CD4-positive, alpha-beta T cell treated with Interleukin-2 at 100 ng/mL for 4 hours (primary cell): Measurements from ENCODE around the gene CEACAM3.

Experiments
- DNase-seq: peaks from one replicate; pipeline ENCODE4 v3.0.0-alpha.2; 2020; ENCODE audit warnings: low spot score

Gene CEACAM3

GRCh38 chr19:41792513-41793413, 3.6 kb upstream of the CEACAM3 start:
- peak; percentile 46 for DNase-seq

DNA sequence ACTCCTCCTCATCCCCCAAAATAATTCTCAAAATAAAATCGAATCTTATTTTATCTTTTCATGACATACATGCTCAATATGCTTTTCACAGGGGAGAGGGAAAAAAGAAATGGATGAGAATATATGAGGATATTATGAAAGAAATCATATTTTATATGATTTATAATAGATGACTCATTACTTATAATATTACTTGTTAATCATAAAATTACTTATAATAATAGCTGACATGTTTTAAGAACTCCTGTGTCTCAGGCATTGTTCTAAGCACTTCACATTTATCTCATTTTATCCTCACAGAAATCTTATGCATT, 3.0 kb upstream of the CEACAM3 start:
- DNase-seq = no peak

GRCh38 chr19:41795031-41795461, 1.3 kb upstream of the CEACAM3 start:
- DNase-seq = peak; percentile 76

DNA sequence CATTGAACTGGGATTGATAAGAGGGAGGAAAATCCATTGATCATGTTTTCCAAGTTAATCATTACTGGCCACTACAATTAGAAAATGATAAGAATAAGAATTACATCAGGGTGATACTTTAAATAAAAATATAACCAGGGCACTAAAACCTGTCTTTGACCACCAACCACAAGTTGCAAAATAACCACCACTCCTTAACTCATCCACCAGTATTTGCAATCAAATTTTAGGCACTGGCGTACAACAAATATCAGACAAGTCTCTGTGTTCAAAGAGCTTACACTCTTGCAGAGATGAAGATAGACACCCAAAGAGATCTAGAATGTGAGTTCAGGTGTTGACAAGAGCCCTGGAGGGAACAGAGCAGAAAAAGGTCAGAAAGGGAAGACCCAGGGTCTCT, 514 bp downstream of the CEACAM3 start:
- DNase-seq = no peak

DNA sequence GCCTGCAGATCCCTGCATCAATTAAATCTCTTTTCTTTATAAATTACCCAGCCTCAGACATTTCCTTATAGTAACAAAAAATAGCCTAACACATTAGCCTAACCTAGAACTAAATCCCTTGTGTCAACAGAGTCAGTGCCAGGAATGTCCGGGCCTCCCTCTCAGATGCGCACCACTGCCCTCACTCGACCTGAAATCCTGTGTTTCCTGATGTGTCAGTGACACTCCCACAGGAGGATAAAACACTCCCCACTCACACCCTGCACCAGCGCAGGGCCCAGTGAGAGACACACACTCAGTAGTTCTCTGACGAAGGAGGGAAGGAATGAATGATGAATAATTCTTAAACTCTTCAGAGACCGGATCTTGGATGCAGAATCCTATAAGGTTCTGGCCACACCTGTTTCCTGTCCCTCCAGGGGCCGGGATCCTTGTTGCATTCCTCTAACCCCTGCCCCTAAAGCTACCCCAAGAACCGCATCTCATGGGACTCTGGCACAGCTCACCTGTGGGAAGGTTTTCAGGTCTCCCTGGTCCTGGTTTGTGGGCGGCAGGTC, 3.1 kb downstream of the CEACAM3 start:
- DNase-seq = no peak

DNA sequence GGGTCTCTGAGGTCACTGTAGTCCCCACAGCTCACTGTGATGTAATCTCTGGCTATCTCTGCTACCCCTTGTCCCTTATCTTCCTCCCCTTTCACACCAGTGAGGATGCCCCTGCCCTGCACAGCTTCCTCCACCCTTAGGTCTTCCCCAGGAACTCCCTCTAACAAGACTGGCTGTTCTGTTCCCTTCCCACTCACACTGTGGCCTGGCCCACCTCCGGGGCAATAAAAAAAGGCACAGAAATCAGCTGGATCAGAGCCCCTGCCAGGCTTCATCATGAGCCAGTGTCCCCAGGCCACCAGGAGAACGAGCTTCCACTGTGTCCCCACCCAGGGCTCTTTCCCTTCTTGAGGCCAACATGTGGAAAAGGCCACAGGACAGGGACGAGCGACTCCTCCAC, 4.6 kb downstream of the CEACAM3 start:
- no peak for DNase-seq

- no peak for DNase-seq
These were observed 5.4 kb downstream of the CEACAM3 start for GRCh38 chr19:41801792-41802211.

- no peak for DNase-seq
These were observed 6.4 kb downstream of the CEACAM3 start for GRCh38 chr19:41802770-41803169.

DNA sequence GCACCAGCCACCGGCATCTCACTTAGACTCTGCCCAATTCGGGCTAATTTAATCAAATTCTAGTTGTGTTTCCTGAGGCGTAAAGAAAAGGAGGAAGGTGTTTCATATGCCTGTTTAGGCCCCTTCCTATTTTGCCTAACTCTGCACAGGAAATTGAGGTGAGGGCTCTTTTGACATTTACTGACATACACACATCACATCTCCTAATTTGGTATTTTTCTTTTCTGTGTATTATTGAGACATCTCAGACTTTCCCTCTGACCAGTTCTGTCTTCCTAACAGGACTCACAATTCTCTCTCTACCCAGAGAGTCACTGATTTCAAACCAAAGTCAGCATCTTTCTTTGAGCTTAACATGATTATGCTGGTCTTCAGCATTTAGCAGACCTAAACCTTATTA, 7.9 kb downstream of the CEACAM3 start:
- no peak for DNase-seq

DNA sequence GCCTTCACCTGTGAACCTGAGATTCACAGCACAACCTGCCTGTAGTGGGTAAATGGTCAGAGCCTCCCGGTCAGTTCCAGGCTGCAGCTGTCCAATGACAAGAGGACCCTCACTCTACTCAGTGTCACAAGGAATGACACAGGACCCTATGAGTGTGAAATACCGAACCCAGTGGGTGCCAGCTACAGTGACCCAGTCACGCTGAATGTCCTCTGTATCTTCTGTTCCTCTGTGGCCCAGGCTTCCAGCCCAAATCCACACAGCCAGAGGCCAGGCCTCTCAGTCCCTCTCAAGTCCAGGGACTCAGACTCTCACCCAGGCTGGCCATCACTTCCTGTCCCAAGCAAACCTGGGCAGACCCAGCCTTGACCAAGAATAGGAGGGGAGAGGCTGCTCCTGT, 10.8 kb downstream of the CEACAM3 start:
- DNase-seq = no peak

DNA sequence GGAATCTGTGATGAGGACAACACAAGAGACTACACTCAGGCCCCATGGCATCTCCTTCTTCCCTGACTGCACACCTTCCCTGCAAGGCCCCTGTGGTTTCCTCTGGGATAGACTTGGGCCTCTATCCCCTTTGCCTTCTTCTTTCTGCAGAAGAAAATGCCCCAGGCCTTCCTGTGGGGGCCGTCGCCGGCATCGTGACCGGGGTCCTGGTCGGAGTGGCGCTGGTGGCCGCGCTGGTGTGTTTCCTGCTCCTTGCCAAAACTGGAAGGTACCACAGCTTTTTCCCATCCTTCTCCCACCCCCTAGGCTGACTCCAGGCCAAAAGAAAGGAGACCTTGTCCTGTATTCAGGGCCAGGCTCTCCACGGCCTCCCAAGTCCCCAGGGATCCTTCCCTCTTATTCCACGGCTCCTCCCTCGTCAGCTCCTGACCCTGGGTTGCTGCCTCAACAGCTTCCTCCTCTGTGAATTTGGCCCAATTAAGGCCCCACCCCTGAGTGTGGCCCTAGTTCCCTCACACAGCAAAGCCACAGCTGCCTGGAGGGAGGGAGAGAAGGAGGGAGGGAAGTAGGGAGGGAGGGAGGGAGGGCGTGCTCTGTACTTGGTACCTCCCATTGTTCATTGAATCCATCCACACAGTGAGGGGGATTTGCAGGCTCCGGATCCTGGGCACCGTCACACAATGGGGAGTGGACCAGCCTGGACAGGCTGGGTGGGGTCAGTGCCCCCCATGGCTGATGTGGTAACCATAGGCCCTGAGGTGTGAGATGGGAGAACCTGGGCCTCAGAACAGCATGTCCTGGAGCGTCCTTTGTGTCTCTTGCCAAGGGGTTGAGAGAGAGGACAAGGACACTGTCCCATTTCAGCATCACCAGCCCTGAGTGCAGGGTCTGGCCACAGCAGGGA, 12.5 kb downstream of the CEACAM3 start:
- DNase-seq = no peak

DNA sequence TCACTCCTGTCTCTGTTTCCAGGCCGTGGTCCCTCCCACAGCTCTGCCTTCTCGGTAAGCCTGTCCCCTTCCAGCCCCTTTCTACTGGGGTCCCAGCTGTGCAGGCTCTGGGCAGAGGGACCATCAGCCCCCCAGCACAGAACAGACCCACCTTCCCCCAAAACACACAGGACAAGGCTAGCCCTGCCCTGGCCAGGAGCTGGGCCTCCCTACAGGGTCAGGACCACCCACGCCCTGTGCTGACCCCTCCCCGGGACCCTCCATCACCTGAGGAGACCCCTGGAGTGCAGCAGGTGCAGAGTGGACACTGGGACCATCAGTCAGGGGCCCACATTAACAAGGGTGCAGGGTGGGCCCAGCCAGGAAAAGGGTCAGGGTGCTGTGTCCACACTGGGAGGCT, 13.9 kb downstream of the CEACAM3 start:
- DNase-seq = no peak

DNA sequence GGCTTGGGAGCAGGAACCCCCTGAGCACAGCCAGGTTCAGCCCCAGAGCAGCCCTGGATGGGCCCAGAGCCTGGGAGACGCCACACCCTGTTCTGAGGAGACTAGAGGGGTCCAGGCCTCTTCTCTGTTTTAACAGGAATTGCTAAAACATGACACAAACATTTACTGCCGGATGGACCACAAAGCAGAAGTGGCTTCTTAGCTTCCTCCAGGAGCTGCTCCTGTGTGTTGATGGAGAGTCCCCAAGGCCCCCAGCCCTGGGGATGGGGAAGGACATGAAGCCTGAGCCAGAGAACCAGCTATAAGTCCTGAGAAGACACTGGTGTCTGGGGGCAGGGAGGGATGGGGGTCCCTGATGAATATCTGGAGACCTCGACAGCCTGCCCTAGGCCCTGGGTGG, 14.6 kb downstream of the CEACAM3 start:
- peak; percentile 12 for DNase-seq

GRCh38 chr19:41811981-41812380, 15.6 kb downstream of the CEACAM3 start:
- DNase-seq = no peak

DNA sequence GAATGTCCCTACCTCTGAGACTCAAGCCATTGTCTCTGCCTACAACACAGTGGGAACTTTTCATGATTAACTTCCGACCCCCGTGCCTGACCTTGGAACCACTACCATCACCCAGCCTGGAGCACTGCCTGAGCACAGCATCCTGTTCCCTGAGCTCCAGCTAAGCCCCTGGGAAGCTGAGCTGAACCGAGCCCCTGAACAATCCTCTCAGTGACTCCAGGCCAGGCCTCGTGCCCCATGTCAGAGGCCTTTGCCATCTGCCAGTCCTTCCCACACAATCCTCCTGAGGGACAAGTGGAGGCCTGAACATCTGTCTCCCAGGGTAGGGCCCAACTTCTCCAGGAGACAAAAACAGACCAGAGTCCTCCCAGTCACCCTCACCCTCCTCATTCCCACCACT, 17.5 kb downstream of the CEACAM3 start:
- DNase-seq = no peak

DNA sequence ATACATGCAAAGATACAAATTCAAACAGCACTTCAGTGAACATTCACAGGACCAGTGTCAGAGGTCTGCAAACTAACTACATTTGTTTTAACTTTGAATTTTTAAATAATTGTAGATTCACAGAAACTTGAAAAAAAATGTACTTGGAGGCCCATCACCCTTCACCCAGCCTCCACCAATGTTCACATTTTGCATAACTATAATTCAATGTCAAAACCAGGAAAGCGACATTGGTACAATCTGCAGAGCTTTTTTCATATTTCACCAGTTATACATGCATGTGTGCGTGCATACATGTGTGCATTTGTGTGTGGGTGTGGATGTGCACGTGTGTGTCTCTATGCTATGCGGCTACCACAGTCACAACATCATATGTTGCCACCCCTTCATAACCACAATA, 18.9 kb downstream of the CEACAM3 start:
- DNase-seq = no peak

GRCh38 chr19:41816761-41817160, 20.4 kb downstream of the CEACAM3 start:
- DNase-seq = no peak

GRCh38 chr19:41821003-41821735, 24.8 kb downstream of the CEACAM3 start:
- DNase-seq = peak; percentile 54

GRCh38 chr19:41837981-41838708, 41.8 kb downstream of the CEACAM3 start:
- no peak for DNase-seq

- no peak for DNase-seq
These were observed 42.8 kb downstream of the CEACAM3 start for GRCh38 chr19:41839211-41839610.

- DNase-seq = no peak
These were observed 47.0 kb downstream of the CEACAM3 start for GRCh38 chr19:41843371-41843770.
